ENCODE measurements around the gene SLC35F3. TPM values are rescaled to one million over a fixed set of nuclear protein-coding genes. Genes with fewer than 3 reads are reported as not detected.

SLC35F3 gene
- total and polyA plus RNA-seq, 9 of the 15 experiments (the other 6 are each of a cell fraction or from before 2014, with no cell fraction given) = 0.04 to 0.07 (median 0.04) TPM; not detected in 6

DNA sequence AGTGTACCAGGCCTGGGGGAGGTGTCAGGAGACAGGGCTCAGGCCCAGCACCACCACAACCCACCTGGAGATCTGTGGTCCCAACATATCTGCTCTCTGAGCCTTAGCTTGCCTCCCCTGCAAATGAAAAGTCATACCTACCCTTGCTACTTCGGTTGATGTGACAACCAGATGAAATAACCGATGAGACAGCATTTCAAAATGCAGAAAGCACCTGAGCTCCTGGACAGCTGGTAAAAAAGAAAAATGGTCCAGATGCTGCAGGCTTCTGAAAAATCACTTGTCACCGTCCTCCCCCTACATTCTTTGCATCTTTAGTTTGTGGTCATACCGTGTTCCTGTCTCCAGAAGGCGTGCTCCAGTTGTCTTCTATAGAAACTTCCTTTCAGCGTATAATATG lies 416.8 kb downstream of the SLC35F3 start:
- 3% methylated on average over 6 of the region's 6 CpGs for WGBS (ENCODE audit: insufficient coverage, low coverage, missing lambda C conversion rate)
- no peaks in the 10 kb centered on the region for H3K4me1 ChIP-seq (replicated peaks in 1 of 2; ENCODE audit: control insufficient read depth in 2 of 2, insufficient read depth in 2 of 2, low read length in 2 of 2)
- TF ChIP-seq STAG1 (CRISPR knock-in tag; IDR thresholded peaks at IDR 0.05; ENCODE audit: borderline replicate concordance) (no peak), ZNF444 (CRISPR knock-in tag; IDR thresholded peaks at IDR 0.05) (no peak), ZNF263 (CRISPR knock-in tag; IDR thresholded peaks at IDR 0.05; ENCODE audit: borderline replicate concordance) (no peak), PRPF4 (IDR thresholded peaks at IDR 0.05; ENCODE audit: insufficient read depth, low read depth, low read length, poor library complexity, severe bottlenecking) (no peak), CEBPG (CRISPR knock-in tag; IDR thresholded peaks at IDR 0.05) (no peak), CEBPG (tag; conservative IDR thresholded peaks at IDR 0.05 in 1 of 2, IDR thresholded peaks at IDR 0.05 in 1 of 2) (no peak), TCF7L2 (IDR thresholded peaks at IDR 0.05; ENCODE audit: low read depth, low read length) (no peak), MYNN (IDR thresholded peaks at IDR 0.05) (no peak), MYNN (CRISPR knock-in tag; IDR thresholded peaks at IDR 0.05) (no peak), ZNF507 (tag; conservative IDR thresholded peaks at IDR 0.05) (no peak), PHF20 (IDR thresholded peaks at IDR 0.05; ENCODE audit: partially characterized antibody) (no peak), PPARD (CRISPR knock-in tag; IDR thresholded peaks at IDR 0.05) (no peak), PHB (CRISPR knock-in tag; IDR thresholded peaks at IDR 0.05) (no peak)
- no peak overlapping the region for H3K4me3 ChIP-seq
- DNase-seq (ENCODE audit: extremely low read depth in 1 of 4, low spot score in 3 of 4) (no peak), ATAC-seq (no peak), FAIRE-seq (no peak)
- H3K79me2 ChIP-seq (ENCODE audit: control insufficient read depth, insufficient read depth, low read length) = no peaks in the 10 kb centered on the region
- POLR2A ChIA-PET = interaction anchor here (1.1 kb wide), 1 partner anchor 9 kb away, joined by 4 read pairs; no protein-coding TSS in a partner anchor
- H4K20me1 ChIP-seq (replicated peaks; ENCODE audit: control insufficient read depth, insufficient read depth, low read length) = no peaks in the 10 kb centered on the region
- no TSS peak for BruUV-seq (replicated peaks)
- H3K9me1 ChIP-seq (ENCODE audit: control insufficient read depth, insufficient read depth, low read length) = no peaks in the 10 kb centered on the region
- no peak overlapping the region for H3K9ac ChIP-seq (ENCODE audit: insufficient read depth in 1 of 2, low read depth in 2 of 2, low read length in 2 of 2)
- no peaks in the 10 kb centered on the region for H3K9me3 ChIP-seq (replicated peaks; ENCODE audit: control insufficient read depth, insufficient read depth, low read depth, low read length)
- CTCF ChIA-PET (ENCODE audit: low intra/inter-chr PET ratio) = no interaction called here
- in situ Hi-C loops (cut with MboI) = loop anchor here (5.0 to 10.0 kb wide), 3 partner anchors 161 to 774 kb away; no protein-coding TSS in a partner anchor
- no peak overlapping the region for H3K4me2 ChIP-seq (ENCODE audit: insufficient read depth, low read length)
- H3K27ac ChIP-seq (ENCODE audit: extremely low read depth, low read depth, low read length) = no peak overlapping the region
- peaks cover 51% of the 10 kb centered on the region in 2 experiments for H3K27me3 ChIP-seq (ENCODE audit: control insufficient read depth in 2 of 2, insufficient read depth in 2 of 2, low read length in 2 of 2)
- no peaks in the 10 kb centered on the region for H3K36me3 ChIP-seq (ENCODE audit: control insufficient read depth, insufficient read depth, low read length)
- no peak overlapping the region for H2AFZ ChIP-seq (ENCODE audit: low read depth, low read length)
- intact Hi-C loops (cut with micrococcal nuclease) = no loop called here

Measured in K562 (cell line).